Panc1 (cell line): ENCODE results near the gene KRTAP1-3. TPM values are rescaled to one million over a fixed set of nuclear protein-coding genes. Genes with fewer than 3 reads are reported as not detected.

Experiments
- ATAC-seq: fragments of 200-7000 bp; cut with Tn5 transposase; 2 replicates; pipeline ENCODE4 v1.9.1; 2020; ENCODE audit warnings: mild to moderate bottlenecking, moderate library complexity
- BruUV-seq: library from RNA; stranded (reverse); fragments of 400-500 nt; replicated peaks from 2 replicates; lab custom pipeline; 2021; lab: Mats Ljungman, UMichigan
- CTCF ChIA-PET: fragments of 300-600 bp; sonication (Branson Sonifier 250); formaldehyde crosslinking; loops from one replicate; lab custom pipeline; 2022; ENCODE audit warnings: antibody characterized with exemption; lab: Charles Lee
- POLR2A ChIA-PET: fragments of 300-600 bp; sonication (Branson Sonifier 250); formaldehyde crosslinking; loops from one replicate; lab custom pipeline; 2022; ENCODE audit warnings: antibody characterized with exemption; lab: Charles Lee
- DNase-seq: peaks from one replicate; pipeline ENCODE4 v3.0.0-alpha.2; 2010; ENCODE audit warnings: low read depth, low spot score
- H3K27ac ChIP-seq: 2 replicates; pipeline ENCODE4 v1.5.1; 2011; ENCODE audit warnings: mild to moderate bottlenecking, low read length, inconsistent platforms
- H3K27me3 ChIP-seq: fragments of 200-500 bp; sonication (Bioruptor generic); 2 replicates; pipeline ENCODE4 v1.6.0; 2014; ENCODE audit warnings: low read length, inconsistent platforms; ENCODE audit not compliant: control insufficient read depth, insufficient read depth
- H3K36me3 ChIP-seq: fragments of 200-500 bp; sonication (Bioruptor generic); 2 replicates; pipeline ENCODE4 v1.5.1; 2014; ENCODE audit warnings: inconsistent platforms, mild to moderate bottlenecking, low read length, moderate library complexity; ENCODE audit not compliant: control insufficient read depth, insufficient read depth
- H3K4me1 ChIP-seq: 2 replicates; pipeline ENCODE4 v1.5.1; 2011; ENCODE audit warnings: inconsistent platforms, mild to moderate bottlenecking, low read length, moderate library complexity; ENCODE audit not compliant: control insufficient read depth, insufficient read depth
- H3K4me3 ChIP-seq, 2 experiments: 2 replicates each; pipeline ENCODE4 v1.5.1; 2011 to 2012; ENCODE audit warnings: low read depth in 2 of 2, low read length in 2 of 2, mild to moderate bottlenecking in 2 of 2, inconsistent platforms in 1 of 2, moderate library complexity in 1 of 2
- H3K9me3 ChIP-seq: fragments of 200-500 bp; sonication (Bioruptor generic); 2 replicates; pipeline ENCODE4 v1.5.1; 2014; ENCODE audit warnings: low read depth, mild to moderate bottlenecking, inconsistent platforms, low read length, moderate library complexity; ENCODE audit not compliant: control insufficient read depth, insufficient read depth
- POLR2AphosphoS5 ChIP-seq: IDR thresholded peaks from 2 replicates; pipeline ENCODE4 v1.6.1; 2012; ENCODE audit warnings: mild to moderate bottlenecking, low read depth, low read length, moderate library complexity
- SIN3A ChIP-seq: IDR thresholded peaks from 2 replicates; pipeline ENCODE4 v1.6.1; 2012; ENCODE audit warnings: low read depth, mild to moderate bottlenecking, low read length, moderate library complexity, borderline replicate concordance; ENCODE audit not compliant: insufficient read depth
- TCF7L2 ChIP-seq: IDR thresholded peaks from 2 replicates; pipeline ENCODE4 v1.6.1; 2011; ENCODE audit warnings: mild to moderate bottlenecking, low read depth, low read length, inconsistent platforms
- in situ Hi-C: cut with HindIII; loops from 2 replicates; pipeline ENCODE4 v1.10.0; 2016; ENCODE audit warnings: low sequenced_read_pairs, low pct_unique_long_range_greater_than_20kb
- intact Hi-C: fragments of 100-400 bp; cut with micrococcal nuclease; formaldehyde crosslinking; loops from one replicate; pipeline ENCODE4 v1.10.0; 2022; ENCODE audit not compliant: unreplicated experiment
- total RNA-seq: library from RNA; stranded (reverse); gene quantifications from one replicate; pipeline ENCODE4 v1.2.1, GENCODE V29; 2021; ENCODE audit not compliant: unreplicated experiment
- TF ChIP-seq, protein P1 (sequence below), 2 experiments: IDR thresholded peaks; 2 replicates each; pipeline ENCODE4 v1.6.1; 2011 to 2012; ENCODE audit warnings: low read depth in 2 of 2, control low read depth in 1 of 2, low read length in 1 of 2, mild to moderate bottlenecking in 1 of 2, moderate library complexity in 1 of 2; ENCODE audit not compliant: insufficient read depth in 1 of 2
- TF ChIP-seq, protein P2 (sequence below): fragments of 450-650 bp; IDR thresholded peaks from 2 replicates; pipeline ENCODE4 v1.5.1; 2017; ENCODE audit warnings: mild to moderate bottlenecking

Gene KRTAP1-3
- total RNA-seq, 1 experiment from 2014 or later = not detected

DNA sequence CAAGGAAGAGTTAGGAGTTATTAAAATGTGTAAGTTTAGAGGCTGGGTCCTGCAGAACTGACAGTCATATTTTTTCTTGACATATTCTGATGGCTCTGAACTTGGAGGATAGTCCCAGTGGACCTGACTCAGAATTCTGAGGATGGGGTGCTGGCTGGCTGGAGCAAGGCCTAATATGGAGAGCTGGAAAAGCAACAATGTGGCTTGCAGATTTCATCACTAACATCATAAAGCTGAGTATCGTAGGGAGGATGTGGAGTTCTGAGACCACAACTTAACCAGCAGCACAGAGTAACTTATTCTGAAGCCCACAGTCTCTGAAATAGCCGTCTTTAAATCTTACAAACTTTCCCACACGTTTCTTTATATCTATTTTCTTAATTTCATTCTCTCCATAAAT, 10.0 kb downstream of the KRTAP1-3 start:
- intact Hi-C loops = no loop called here
- DNase-seq (no peak), ATAC-seq (no peak)
- no TSS peak for BruUV-seq
- Histone ChIP-seq H3K27ac (no peak overlapping the region), H3K4me3 (no peak overlapping the region), H3K4me1 (no peaks in the 10 kb centered on the region), H3K9me3 (no peaks in the 10 kb centered on the region), H3K36me3 (no peaks in the 10 kb centered on the region), H3K27me3 (peaks cover 8% of the 10 kb centered on the region; the same call in 1 of the 2 replicates)
- TF ChIP-seq TCF7L2 = no peak
- TF ChIP-seq POLR2AphosphoS5 = no peak
- TF ChIP-seq, protein P1, sequence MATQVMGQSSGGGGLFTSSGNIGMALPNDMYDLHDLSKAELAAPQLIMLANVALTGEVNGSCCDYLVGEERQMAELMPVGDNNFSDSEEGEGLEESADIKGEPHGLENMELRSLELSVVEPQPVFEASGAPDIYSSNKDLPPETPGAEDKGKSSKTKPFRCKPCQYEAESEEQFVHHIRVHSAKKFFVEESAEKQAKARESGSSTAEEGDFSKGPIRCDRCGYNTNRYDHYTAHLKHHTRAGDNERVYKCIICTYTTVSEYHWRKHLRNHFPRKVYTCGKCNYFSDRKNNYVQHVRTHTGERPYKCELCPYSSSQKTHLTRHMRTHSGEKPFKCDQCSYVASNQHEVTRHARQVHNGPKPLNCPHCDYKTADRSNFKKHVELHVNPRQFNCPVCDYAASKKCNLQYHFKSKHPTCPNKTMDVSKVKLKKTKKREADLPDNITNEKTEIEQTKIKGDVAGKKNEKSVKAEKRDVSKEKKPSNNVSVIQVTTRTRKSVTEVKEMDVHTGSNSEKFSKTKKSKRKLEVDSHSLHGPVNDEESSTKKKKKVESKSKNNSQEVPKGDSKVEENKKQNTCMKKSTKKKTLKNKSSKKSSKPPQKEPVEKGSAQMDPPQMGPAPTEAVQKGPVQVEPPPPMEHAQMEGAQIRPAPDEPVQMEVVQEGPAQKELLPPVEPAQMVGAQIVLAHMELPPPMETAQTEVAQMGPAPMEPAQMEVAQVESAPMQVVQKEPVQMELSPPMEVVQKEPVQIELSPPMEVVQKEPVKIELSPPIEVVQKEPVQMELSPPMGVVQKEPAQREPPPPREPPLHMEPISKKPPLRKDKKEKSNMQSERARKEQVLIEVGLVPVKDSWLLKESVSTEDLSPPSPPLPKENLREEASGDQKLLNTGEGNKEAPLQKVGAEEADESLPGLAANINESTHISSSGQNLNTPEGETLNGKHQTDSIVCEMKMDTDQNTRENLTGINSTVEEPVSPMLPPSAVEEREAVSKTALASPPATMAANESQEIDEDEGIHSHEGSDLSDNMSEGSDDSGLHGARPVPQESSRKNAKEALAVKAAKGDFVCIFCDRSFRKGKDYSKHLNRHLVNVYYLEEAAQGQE (IDR thresholded peaks at IDR 0.05; ENCODE audit: insufficient read depth in 1 of 2, low read depth in 2 of 2, low read length in 1 of 2) = no peak
- TF ChIP-seq, protein P2, sequence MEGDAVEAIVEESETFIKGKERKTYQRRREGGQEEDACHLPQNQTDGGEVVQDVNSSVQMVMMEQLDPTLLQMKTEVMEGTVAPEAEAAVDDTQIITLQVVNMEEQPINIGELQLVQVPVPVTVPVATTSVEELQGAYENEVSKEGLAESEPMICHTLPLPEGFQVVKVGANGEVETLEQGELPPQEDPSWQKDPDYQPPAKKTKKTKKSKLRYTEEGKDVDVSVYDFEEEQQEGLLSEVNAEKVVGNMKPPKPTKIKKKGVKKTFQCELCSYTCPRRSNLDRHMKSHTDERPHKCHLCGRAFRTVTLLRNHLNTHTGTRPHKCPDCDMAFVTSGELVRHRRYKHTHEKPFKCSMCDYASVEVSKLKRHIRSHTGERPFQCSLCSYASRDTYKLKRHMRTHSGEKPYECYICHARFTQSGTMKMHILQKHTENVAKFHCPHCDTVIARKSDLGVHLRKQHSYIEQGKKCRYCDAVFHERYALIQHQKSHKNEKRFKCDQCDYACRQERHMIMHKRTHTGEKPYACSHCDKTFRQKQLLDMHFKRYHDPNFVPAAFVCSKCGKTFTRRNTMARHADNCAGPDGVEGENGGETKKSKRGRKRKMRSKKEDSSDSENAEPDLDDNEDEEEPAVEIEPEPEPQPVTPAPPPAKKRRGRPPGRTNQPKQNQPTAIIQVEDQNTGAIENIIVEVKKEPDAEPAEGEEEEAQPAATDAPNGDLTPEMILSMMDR = no peak
- no peak for TF ChIP-seq SIN3A
- CTCF ChIA-PET = no interaction called here
- POLR2A ChIA-PET = no interaction called here
- in situ Hi-C loops = no loop called here

DNA sequence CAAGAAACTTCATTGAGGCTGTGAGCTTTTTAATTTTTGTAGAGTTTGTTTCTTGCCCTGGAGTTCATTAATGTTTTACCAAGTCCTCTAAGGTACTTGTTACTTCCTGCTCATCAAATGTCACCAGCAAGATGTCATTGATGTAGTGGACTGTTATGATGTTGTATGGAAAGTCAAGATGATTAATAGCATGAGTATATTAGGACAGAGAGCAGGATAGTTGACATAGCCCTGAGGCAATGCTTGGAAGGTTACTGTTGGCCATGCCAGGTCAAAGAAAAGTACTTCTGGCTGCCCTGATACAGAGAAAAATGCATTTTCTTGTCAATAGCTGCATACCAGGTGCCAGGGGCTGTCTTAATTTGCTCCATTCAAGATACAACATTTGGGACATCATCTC, 14.3 kb downstream of the KRTAP1-3 start:
- POLR2A ChIA-PET = no interaction called here
- TF ChIP-seq, protein P2 = no peak
- TF ChIP-seq, protein P1 (IDR thresholded peaks at IDR 0.05; ENCODE audit: insufficient read depth in 1 of 2, low read depth in 2 of 2, low read length in 1 of 2) = no peak
- TF ChIP-seq POLR2AphosphoS5 (no peak), TCF7L2 (no peak), SIN3A (no peak)
- BruUV-seq = no TSS peak
- Histone ChIP-seq H3K27ac (no peak overlapping the region), H3K9me3 (no peaks in the 10 kb centered on the region), H3K27me3 (peaks cover 2% of the 10 kb centered on the region; the same call in 1 of the 2 replicates), H3K4me3 (no peak overlapping the region), H3K36me3 (no peaks in the 10 kb centered on the region), H3K4me1 (no peaks in the 10 kb centered on the region)
- CTCF ChIA-PET = no interaction called here
- in situ Hi-C loops (no loop called here), intact Hi-C loops (no loop called here)
- DNase-seq (no peak), ATAC-seq (no peak)
